HEK293 (cell line): ENCODE data around the gene BAG1.

Experiments
- CTCF ChIA-PET: fragments of 350-600 bp; formaldehyde crosslinking; extraction: SDS; loops from one replicate; lab custom pipeline; 2021; ENCODE audit warnings: antibody characterized with exemption; lab: Yijun Ruan, JAX
- POLR2A ChIA-PET: fragments of 300-600 bp; formaldehyde crosslinking; extraction: SDS; loops from one replicate; lab custom pipeline; 2020; ENCODE audit warnings: antibody characterized with exemption, inconsistent platforms; lab: Yijun Ruan, JAX
- H3K27ac ChIP-seq: fragments of 200-500 bp; sonication (Bioruptor generic); 2 replicates; pipeline ENCODE4 v1.5.1; 2014; ENCODE audit warnings: low read depth, low read length, control low read depth, inconsistent platforms; ENCODE audit errors: extremely low read depth
- H3K36me3 ChIP-seq, 2 experiments: fragments of 200-500 bp in 1 of 2; sonication (Bioruptor generic) in 1 of 2; 1 replicate in 1 of 2; 2 replicates in 1 of 2; pipeline ENCODE4 v1.5.1; 2014 to 2017; ENCODE audit warnings: inconsistent platforms in 2 of 2, low read length in 2 of 2; ENCODE audit not compliant: control insufficient read depth in 2 of 2, insufficient read depth in 1 of 2
- H3K4me1 ChIP-seq: fragments of 200-500 bp; sonication (Bioruptor generic); 2 replicates; pipeline ENCODE4 v1.5.1; 2014; ENCODE audit warnings: mild to moderate bottlenecking, low read length, inconsistent platforms; ENCODE audit not compliant: control insufficient read depth, insufficient read depth
- H3K4me3 ChIP-seq: 2 replicates; pipeline ENCODE4 v1.5.1; 2011; ENCODE audit warnings: low read depth, mild to moderate bottlenecking, control low read depth, low read length, moderate library complexity
- H3K9me3 ChIP-seq: fragments of 200-500 bp; sonication (Bioruptor generic); 2 replicates; pipeline ENCODE4 v1.5.1; 2014; ENCODE audit warnings: low read depth, low read length, inconsistent platforms; ENCODE audit not compliant: control insufficient read depth, insufficient read depth
- BCL11B ChIP-seq: fragments of 450-650 bp; formaldehyde crosslinking; IDR thresholded peaks from 2 replicates; pipeline ENCODE4 v1.5.1; 2016; ENCODE audit warnings: low read depth, missing biosample characterization, missing genetic modification characterization
- GLI4 ChIP-seq: fragments of 450-650 bp; formaldehyde crosslinking; IDR thresholded peaks from 2 replicates; pipeline ENCODE4 v1.5.1; 2016; ENCODE audit warnings: missing biosample characterization, missing genetic modification characterization
- RBAK ChIP-seq: fragments of 450-650 bp; formaldehyde crosslinking; IDR thresholded peaks from 2 replicates; pipeline ENCODE4 v1.5.1; 2016; ENCODE audit warnings: missing biosample characterization, missing genetic modification characterization
- YY2 ChIP-seq: fragments of 450-650 bp; formaldehyde crosslinking; IDR thresholded peaks from 2 replicates; pipeline ENCODE4 v1.5.1; 2016; ENCODE audit warnings: missing biosample characterization, missing genetic modification characterization
- ZBTB17 ChIP-seq: fragments of 450-650 bp; formaldehyde crosslinking; IDR thresholded peaks from 2 replicates; pipeline ENCODE4 v1.5.1; 2016; ENCODE audit warnings: missing biosample characterization, missing genetic modification characterization
- ZBTB44 ChIP-seq: fragments of 450-650 bp; IDR thresholded peaks from 2 replicates; pipeline ENCODE4 v1.5.1; 2018; ENCODE audit warnings: missing biosample characterization, mild to moderate bottlenecking, missing genetic modification characterization
- ZNF335 ChIP-seq: fragments of 450-650 bp; formaldehyde crosslinking; conservative IDR thresholded peaks from 2 replicates; pipeline ENCODE4 v1.5.1; 2016; ENCODE audit warnings: missing biosample characterization, missing genetic modification characterization
- ZNF514 ChIP-seq: fragments of 450-650 bp; formaldehyde crosslinking; IDR thresholded peaks from 2 replicates; pipeline ENCODE4 v1.5.1; 2016; ENCODE audit warnings: missing biosample characterization, missing genetic modification characterization
- ZNF529 ChIP-seq: fragments of 450-650 bp; formaldehyde crosslinking; IDR thresholded peaks from 2 replicates; pipeline ENCODE4 v1.5.1; 2017; ENCODE audit warnings: missing genetic modification characterization, missing biosample characterization; ENCODE audit not compliant: insufficient replicate concordance
- ZNF548 ChIP-seq: fragments of 450-650 bp; formaldehyde crosslinking; IDR thresholded peaks from 2 replicates; pipeline ENCODE4 v1.5.1; 2016; ENCODE audit warnings: missing biosample characterization, missing genetic modification characterization
- ZNF585B ChIP-seq: fragments of 450-650 bp; formaldehyde crosslinking; IDR thresholded peaks from 2 replicates; pipeline ENCODE4 v1.5.1; 2016; ENCODE audit warnings: missing biosample characterization, missing genetic modification characterization
- ZNF664 ChIP-seq: fragments of 450-650 bp; formaldehyde crosslinking; IDR thresholded peaks from 2 replicates; pipeline ENCODE4 v1.5.1; 2016; ENCODE audit warnings: missing biosample characterization, missing genetic modification characterization
- ZNF707 ChIP-seq: fragments of 450-650 bp; formaldehyde crosslinking; IDR thresholded peaks from 2 replicates; pipeline ENCODE4 v1.5.1; 2016; ENCODE audit warnings: missing biosample characterization, missing genetic modification characterization
- ZNF791 ChIP-seq: fragments of 450-650 bp; formaldehyde crosslinking; IDR thresholded peaks from 2 replicates; pipeline ENCODE4 v1.5.1; 2016; ENCODE audit warnings: missing biosample characterization, missing genetic modification characterization
- ZSCAN23 ChIP-seq: fragments of 450-650 bp; formaldehyde crosslinking; IDR thresholded peaks from 2 replicates; pipeline ENCODE4 v1.5.1; 2016; ENCODE audit warnings: missing biosample characterization, missing genetic modification characterization
- TF ChIP-seq, protein P1 (sequence below): fragments of 450-650 bp; formaldehyde crosslinking; IDR thresholded peaks from 2 replicates; pipeline ENCODE4 v1.5.1; 2016; ENCODE audit warnings: missing biosample characterization, missing genetic modification characterization, low read depth
- TF ChIP-seq, protein P2 (sequence below): fragments of 450-650 bp; formaldehyde crosslinking; IDR thresholded peaks from 2 replicates; pipeline ENCODE4; 2016; ENCODE audit warnings: missing biosample characterization, missing genetic modification characterization
- TF ChIP-seq, protein P3 (sequence below): sonication (generic); formaldehyde crosslinking; IDR thresholded peaks from 2 replicates; pipeline ENCODE4 v1.8.1; 2022; ENCODE audit warnings: mild to moderate bottlenecking, moderate library complexity, missing genetic modification reagents
- TF ChIP-seq, protein P4 (sequence below): fragments of 450-650 bp; formaldehyde crosslinking; IDR thresholded peaks from 2 replicates; pipeline ENCODE4 v1.5.1; 2017; ENCODE audit warnings: missing biosample characterization, missing genetic modification characterization

The BAG1 gene

GRCh38 chr9:33304362-33304761, 39.9 kb upstream of the BAG1 start:
- ChIA-PET CTCF (interaction anchor here (0.6 to 1.0 kb wide), 4 partner anchors 18 to 149 kb away, joined by 3 to 5 read pairs (median 4); no protein-coding TSS in a partner anchor), POLR2A (no interaction called here)
- Histone ChIP-seq H3K9me3 (no peaks in the 10 kb centered on the region), H3K27ac (no peak overlapping the region), H3K4me3 (no peak overlapping the region), H3K4me1 (no peaks in the 10 kb centered on the region), H3K36me3 (peaks cover 56 to 99% of the 10 kb centered on the region in 2 experiments)
- no peak for TF ChIP-seq ZBTB44 (tag by site-specific recombination)

- H3K36me3 ChIP-seq = peaks cover 52 to 100% of the 10 kb centered on the region in 2 experiments
- H3K4me1 ChIP-seq = no peaks in the 10 kb centered on the region
- H3K9me3 ChIP-seq = no peaks in the 10 kb centered on the region
- CTCF ChIA-PET = interaction anchor here (0.7 to 0.9 kb wide), 4 partner anchors 14 to 155 kb away, joined by 3 read pairs; no protein-coding TSS in a partner anchor
- H3K27ac ChIP-seq = no peak overlapping the region
- POLR2A ChIA-PET = interaction anchor here (1.1 kb wide), 1 partner anchor 10 kb away, joined by 4 read pairs; the partner anchor contains the start of gene NFX1
- TF ChIP-seq ZNF707 (tag by site-specific recombination) (no peak), ZNF664 (tag by site-specific recombination) (no peak), ZNF548 (no peak), ZSCAN23 (no peak), ZNF529 (tag by site-specific recombination) (no peak)
- TF ChIP-seq, protein P1, sequence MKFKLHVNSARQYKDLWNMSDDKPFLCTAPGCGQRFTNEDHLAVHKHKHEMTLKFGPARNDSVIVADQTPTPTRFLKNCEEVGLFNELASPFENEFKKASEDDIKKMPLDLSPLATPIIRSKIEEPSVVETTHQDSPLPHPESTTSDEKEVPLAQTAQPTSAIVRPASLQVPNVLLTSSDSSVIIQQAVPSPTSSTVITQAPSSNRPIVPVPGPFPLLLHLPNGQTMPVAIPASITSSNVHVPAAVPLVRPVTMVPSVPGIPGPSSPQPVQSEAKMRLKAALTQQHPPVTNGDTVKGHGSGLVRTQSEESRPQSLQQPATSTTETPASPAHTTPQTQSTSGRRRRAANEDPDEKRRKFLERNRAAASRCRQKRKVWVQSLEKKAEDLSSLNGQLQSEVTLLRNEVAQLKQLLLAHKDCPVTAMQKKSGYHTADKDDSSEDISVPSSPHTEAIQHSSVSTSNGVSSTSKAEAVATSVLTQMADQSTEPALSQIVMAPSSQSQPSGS (tag by site-specific recombination) = no peak
- TF ChIP-seq, protein P2, sequence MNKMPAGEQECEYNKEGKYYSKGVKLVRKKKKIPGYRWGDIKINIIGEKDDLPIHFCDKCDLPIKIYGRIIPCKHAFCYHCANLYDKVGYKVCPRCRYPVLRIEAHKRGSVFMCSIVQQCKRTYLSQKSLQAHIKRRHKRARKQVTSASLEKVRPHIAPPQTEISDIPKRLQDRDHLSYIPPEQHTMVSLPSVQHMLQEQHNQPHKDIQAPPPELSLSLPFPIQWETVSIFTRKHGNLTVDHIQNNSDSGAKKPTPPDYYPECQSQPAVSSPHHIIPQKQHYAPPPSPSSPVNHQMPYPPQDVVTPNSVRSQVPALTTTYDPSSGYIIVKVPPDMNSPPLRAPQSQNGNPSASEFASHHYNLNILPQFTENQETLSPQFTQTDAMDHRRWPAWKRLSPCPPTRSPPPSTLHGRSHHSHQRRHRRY (tag by site-specific recombination) = no peak
- H3K4me3 ChIP-seq = no peak overlapping the region
These were observed 36.0 kb upstream of the BAG1 start for GRCh38 chr9:33300546-33300945.

- no peaks in the 10 kb centered on the region for H3K9me3 ChIP-seq
- H3K36me3 ChIP-seq = peaks cover 26 to 100% of the 10 kb centered on the region in 2 experiments
- no peaks in the 10 kb centered on the region for H3K4me1 ChIP-seq
- TF ChIP-seq ZNF335 (0 out of 2 replicates have a peak, but pooled peaks have one; percentile 5), ZNF791 (tag by site-specific recombination) (no peak), ZBTB17 (tag by site-specific recombination) (peak; percentile 56)
- ChIA-PET POLR2A (no interaction called here), CTCF (interaction anchor here (2.0 kb wide), 1 partner anchor 10 kb away, joined by 7 read pairs; no protein-coding TSS in a partner anchor)
- H3K27ac ChIP-seq = no peak overlapping the region
- H3K4me3 ChIP-seq = no peak overlapping the region
These were observed 32.9 kb upstream of the BAG1 start for GRCh38 chr9:33297432-33297831.

DNA sequence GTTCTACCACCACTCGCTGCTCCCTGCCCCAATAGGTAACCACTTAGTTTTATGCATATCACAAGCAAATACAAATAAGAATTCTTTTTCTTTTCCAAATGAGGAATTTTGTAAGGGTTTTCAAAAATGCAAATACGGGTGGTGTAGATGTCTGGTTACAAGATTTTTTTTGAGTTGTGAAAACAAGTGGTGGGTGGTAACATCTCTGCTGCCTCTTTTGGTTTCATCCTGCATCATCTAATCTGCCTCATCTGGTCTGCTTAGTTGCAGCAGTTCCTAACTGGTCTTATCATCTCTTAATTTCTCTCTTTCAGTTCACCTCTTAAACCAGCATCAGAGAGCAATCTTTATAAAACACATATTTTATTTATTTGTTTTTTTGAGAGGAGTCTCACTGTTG, 31.1 kb upstream of the BAG1 start:
- H3K27ac ChIP-seq = no peak overlapping the region
- TF ChIP-seq, protein P3, sequence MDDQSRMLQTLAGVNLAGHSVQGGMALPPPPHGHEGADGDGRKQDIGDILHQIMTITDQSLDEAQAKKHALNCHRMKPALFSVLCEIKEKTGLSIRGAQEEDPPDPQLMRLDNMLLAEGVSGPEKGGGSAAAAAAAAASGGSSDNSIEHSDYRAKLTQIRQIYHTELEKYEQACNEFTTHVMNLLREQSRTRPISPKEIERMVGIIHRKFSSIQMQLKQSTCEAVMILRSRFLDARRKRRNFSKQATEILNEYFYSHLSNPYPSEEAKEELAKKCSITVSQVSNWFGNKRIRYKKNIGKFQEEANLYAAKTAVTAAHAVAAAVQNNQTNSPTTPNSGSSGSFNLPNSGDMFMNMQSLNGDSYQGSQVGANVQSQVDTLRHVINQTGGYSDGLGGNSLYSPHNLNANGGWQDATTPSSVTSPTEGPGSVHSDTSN = no peak
- TF ChIP-seq YY2 (tag by site-specific recombination) (no peak), BCL11B (tag by site-specific recombination) (no peak), ZNF585B (no peak), ZNF514 (tag by site-specific recombination) (no peak), GLI4 (no peak), RBAK (no peak)
- TF ChIP-seq, protein P4, sequence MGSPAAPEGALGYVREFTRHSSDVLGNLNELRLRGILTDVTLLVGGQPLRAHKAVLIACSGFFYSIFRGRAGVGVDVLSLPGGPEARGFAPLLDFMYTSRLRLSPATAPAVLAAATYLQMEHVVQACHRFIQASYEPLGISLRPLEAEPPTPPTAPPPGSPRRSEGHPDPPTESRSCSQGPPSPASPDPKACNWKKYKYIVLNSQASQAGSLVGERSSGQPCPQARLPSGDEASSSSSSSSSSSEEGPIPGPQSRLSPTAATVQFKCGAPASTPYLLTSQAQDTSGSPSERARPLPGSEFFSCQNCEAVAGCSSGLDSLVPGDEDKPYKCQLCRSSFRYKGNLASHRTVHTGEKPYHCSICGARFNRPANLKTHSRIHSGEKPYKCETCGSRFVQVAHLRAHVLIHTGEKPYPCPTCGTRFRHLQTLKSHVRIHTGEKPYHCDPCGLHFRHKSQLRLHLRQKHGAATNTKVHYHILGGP (tag by site-specific recombination) = no peak

More for the DNA sequence above, 31.1 kb upstream of the BAG1 start:
- H3K36me3 ChIP-seq = peaks cover 11 to 89% of the 10 kb centered on the region in 2 experiments; a peak in 2 of 3 replicates
- no peak overlapping the region for H3K4me3 ChIP-seq
- ChIA-PET CTCF (no interaction called here), POLR2A (no interaction called here)
- no peaks in the 10 kb centered on the region for H3K4me1 ChIP-seq
- no peaks in the 10 kb centered on the region for H3K9me3 ChIP-seq
